A673 (cell line): ENCODE measurements around the gene NIM1K.

Experiments used
- EZH2 ChIP-seq: fragments of 200-600 bp; sonication (generic); IDR thresholded peaks from 2 replicates; pipeline ENCODE4 v1.6.1; 2017; ENCODE audit warnings: borderline replicate concordance, low read depth, mild to moderate bottlenecking, mixed read lengths, antibody characterized with exemption, low read length; ENCODE audit not compliant: poor library complexity, severe bottlenecking
- TF ChIP-seq, protein P1 (sequence below): fragments of 300-800, 200-600 bp; sonication (generic); conservative IDR thresholded peaks from 2 replicates; pipeline ENCODE4 v1.5.1; 2017; ENCODE audit warnings: low read depth, mild to moderate bottlenecking, antibody characterized with exemption, low read length, moderate library complexity, mixed read lengths

DNA sequence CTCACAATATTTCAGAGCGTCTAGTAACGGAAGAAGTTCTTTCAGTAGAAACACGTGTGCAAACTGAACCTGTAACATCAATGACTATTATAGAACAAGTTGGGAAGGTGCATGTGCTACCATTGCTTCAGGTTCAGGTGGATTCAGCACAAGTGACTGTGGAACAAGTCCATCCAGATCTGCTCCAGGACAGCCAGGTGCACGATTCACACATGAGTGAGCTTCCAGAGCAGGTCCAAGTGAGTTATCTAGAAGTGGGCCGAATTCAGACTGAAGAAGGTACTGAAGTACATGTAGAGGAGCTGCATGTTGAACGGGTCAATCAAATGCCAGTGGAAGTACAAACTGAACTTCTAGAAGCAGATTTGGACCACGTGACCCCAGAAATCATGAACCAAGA lies 17.4 kb upstream of the NIM1K start:
- TF ChIP-seq, protein P1, sequence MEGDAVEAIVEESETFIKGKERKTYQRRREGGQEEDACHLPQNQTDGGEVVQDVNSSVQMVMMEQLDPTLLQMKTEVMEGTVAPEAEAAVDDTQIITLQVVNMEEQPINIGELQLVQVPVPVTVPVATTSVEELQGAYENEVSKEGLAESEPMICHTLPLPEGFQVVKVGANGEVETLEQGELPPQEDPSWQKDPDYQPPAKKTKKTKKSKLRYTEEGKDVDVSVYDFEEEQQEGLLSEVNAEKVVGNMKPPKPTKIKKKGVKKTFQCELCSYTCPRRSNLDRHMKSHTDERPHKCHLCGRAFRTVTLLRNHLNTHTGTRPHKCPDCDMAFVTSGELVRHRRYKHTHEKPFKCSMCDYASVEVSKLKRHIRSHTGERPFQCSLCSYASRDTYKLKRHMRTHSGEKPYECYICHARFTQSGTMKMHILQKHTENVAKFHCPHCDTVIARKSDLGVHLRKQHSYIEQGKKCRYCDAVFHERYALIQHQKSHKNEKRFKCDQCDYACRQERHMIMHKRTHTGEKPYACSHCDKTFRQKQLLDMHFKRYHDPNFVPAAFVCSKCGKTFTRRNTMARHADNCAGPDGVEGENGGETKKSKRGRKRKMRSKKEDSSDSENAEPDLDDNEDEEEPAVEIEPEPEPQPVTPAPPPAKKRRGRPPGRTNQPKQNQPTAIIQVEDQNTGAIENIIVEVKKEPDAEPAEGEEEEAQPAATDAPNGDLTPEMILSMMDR, result no peak
- no peak for TF ChIP-seq EZH2
